Fibroblast of villous mesenchyme (primary cell): ENCODE measurements around the gene MEG3. TPM values are rescaled to one million over a fixed set of nuclear protein-coding genes. Genes with fewer than 3 reads are reported as not detected.

ENCODE experiments used
- DNase-seq: peaks from one replicate; pipeline ENCODE4 v3.0.0-alpha.2; 2010; ENCODE audit warnings: low read depth
- H3K4me3 ChIP-seq: 2 replicates; pipeline ENCODE4 v1.5.1; 2011; ENCODE audit warnings: low read depth, mild to moderate bottlenecking, low read length
- small RNA-seq: library from RNA; depleted of rRNA; stranded (forward); fragments of <200 nt; gene quantifications from one replicate; pipeline ENCODE3, GENCODE V24; 2012
- total RNA-seq: library from RNA; depleted of rRNA; stranded (reverse); fragments of >200 nt; gene quantifications from 2 replicates; pipeline ENCODE4 v1.2.3, GENCODE V29; 2012
- TF ChIP-seq, protein P1 (sequence below): IDR thresholded peaks from 2 replicates; pipeline ENCODE4 v1.5.1; 2012; ENCODE audit warnings: low read depth, mild to moderate bottlenecking, low read length; ENCODE audit not compliant: insufficient read depth

The MEG3 gene
- total RNA-seq, 1 donor = 187 TPM

DNA sequence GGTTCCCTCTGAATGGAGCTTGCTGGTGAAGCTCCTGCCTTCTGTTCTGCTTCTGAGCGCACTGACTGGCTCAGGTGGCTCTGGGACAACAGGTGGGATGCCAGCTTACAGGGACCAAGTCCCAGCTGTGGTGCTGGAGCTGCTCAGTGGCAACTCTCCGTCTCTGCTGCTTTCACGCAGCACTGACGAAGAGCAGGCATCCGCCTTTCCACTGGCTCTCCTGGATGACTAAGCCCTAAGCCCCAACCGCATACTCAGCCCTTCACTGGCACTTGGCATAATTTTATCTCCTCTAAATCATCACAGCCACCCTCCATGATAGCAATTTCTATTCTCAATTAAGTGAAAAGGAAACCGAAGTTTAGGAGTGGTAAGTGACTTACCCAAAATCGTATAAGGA lies 81.3 kb downstream of the MEG3 start:
- DNase-seq = no peak
- TF ChIP-seq, protein P1, sequence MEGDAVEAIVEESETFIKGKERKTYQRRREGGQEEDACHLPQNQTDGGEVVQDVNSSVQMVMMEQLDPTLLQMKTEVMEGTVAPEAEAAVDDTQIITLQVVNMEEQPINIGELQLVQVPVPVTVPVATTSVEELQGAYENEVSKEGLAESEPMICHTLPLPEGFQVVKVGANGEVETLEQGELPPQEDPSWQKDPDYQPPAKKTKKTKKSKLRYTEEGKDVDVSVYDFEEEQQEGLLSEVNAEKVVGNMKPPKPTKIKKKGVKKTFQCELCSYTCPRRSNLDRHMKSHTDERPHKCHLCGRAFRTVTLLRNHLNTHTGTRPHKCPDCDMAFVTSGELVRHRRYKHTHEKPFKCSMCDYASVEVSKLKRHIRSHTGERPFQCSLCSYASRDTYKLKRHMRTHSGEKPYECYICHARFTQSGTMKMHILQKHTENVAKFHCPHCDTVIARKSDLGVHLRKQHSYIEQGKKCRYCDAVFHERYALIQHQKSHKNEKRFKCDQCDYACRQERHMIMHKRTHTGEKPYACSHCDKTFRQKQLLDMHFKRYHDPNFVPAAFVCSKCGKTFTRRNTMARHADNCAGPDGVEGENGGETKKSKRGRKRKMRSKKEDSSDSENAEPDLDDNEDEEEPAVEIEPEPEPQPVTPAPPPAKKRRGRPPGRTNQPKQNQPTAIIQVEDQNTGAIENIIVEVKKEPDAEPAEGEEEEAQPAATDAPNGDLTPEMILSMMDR = no peak
- no peak overlapping the region for H3K4me3 ChIP-seq

DNA sequence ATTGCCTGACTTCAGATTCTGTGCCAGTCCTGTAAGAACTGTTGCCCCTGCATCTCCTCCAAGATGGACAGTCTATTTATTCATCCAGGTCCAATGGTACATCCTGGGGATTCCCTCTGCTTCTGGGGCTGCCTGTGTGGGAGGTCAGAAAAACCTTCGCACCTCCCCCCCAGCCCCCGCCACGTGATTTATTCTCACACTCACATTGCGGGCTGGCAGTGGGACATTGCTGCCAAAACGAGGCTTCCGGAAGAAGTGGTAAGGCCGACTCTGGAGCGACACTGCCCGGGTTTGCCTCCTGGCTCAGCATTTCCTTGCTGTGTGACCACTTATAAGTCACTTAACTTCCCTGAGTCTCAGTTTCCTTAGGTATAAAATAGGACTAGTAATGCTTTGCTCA lies 83.5 kb downstream of the MEG3 start:
- no peak for DNase-seq
- no peak overlapping the region for H3K4me3 ChIP-seq
- TF ChIP-seq, protein P1 = no peak

Small RNAs within 50 kb of the gene (small RNA-seq; reads per million reads assigned to genes)
- gene AL117190.3 (not detected), gene MIR127 (not detected), gene MIR136 (not detected), gene MIR2392 (not detected), gene MIR337 (31.4 reads per million, percentile 95 among the genes with 10 or more reads in this experiment), gene MIR431 (not detected), gene MIR432 (not detected), gene MIR433 (not detected), gene MIR493 (179 reads per million, percentile 97 among the genes with 10 or more reads in this experiment), gene RF01928 (not detected), gene RF02145 (not detected), gene SNORD112 (3.8 reads per million, percentile 75 among the genes with 10 or more reads in this experiment)

Other genes starting within 250 kb of the MEG3 start
- not detected in 2 replicates for gene BEGAIN, start 238.7 kb upstream of the MEG3 start, total RNA-seq
- not detected in 2 replicates for gene DLK1, start 99.2 kb upstream of the MEG3 start, total RNA-seq
- gene RTL1, start 77.6 kb downstream of the MEG3 start, total RNA-seq = not detected in 2 replicates